ENCODE results near the gene TRMT13. TPM values are rescaled to one million over a fixed set of nuclear protein-coding genes. Genes with fewer than 3 reads are reported as not detected.

Gene TRMT13
- total RNA-seq, result 25.8 TPM

- ATAC-seq, result peak; percentile 100
- intact Hi-C loops (cut with DNase I), result no loop called here
Measured at GRCh38 chr1:100132566-100133477, at the start of gene TRMT13, which contains the start of gene SASS6. TSS of gene TRMT13 (plus strand) at chr1:100133163. CDS start at chr1:100133169, 6 bp downstream. TSS of gene SASS6 (minus strand) at chr1:100132930. CDS start at chr1:100132814, 116 bp downstream.

GRCh38 chr1:100087396-100087795, 45.6 kb upstream of the TRMT13 start:
- ATAC-seq (no peak), DNase-seq (ENCODE audit: low spot score) (no peak)
- intact Hi-C loops (cut with DNase I), result no loop called here

More at GRCh38 chr1:100132566-100133477, at the start of gene TRMT13, which contains the start of gene SASS6:
- DNase-seq (ENCODE audit: low spot score), result peak; percentile 97

GRCh38 chr1:100089082-100089481, 43.9 kb upstream of the TRMT13 start:
- ATAC-seq (no peak), DNase-seq (ENCODE audit: low spot score) (no peak)
- intact Hi-C loops (cut with DNase I), result no loop called here

- intact Hi-C loops (cut with DNase I), result no loop called here
- DNase-seq (ENCODE audit: low spot score), result no peak
- no peak for ATAC-seq
Measured at GRCh38 chr1:100090471-100090870, 42.5 kb upstream of the TRMT13 start.

- ATAC-seq (no peak), DNase-seq (ENCODE audit: low spot score) (no peak)
- intact Hi-C loops (cut with DNase I), result no loop called here
Measured at GRCh38 chr1:100100202-100100601, 32.8 kb upstream of the TRMT13 start.

- no peak for ATAC-seq
- intact Hi-C loops (cut with DNase I), result no loop called here
Measured at GRCh38 chr1:100101564-100101963, 31.4 kb upstream of the TRMT13 start.

GRCh38 chr1:100107696-100108095, 25.3 kb upstream of the TRMT13 start:
- no peak for DNase-seq (ENCODE audit: low spot score)
- no peak for ATAC-seq
- intact Hi-C loops (cut with DNase I), result no loop called here

More at GRCh38 chr1:100101564-100101963, 31.4 kb upstream of the TRMT13 start:
- no peak for DNase-seq (ENCODE audit: low spot score)

GRCh38 chr1:100109554-100110066, 23.4 kb upstream of the TRMT13 start:
- ATAC-seq, result no peak
- intact Hi-C loops (cut with DNase I), result no loop called here
- DNase-seq (ENCODE audit: low spot score), result no peak

GRCh38 chr1:100115524-100115923, 17.4 kb upstream of the TRMT13 start:
- no peak for ATAC-seq
- no peak for DNase-seq (ENCODE audit: low spot score)
- intact Hi-C loops (cut with DNase I), result no loop called here

GRCh38 chr1:100122177-100122576, 10.8 kb upstream of the TRMT13 start:
- intact Hi-C loops (cut with DNase I), result no loop called here
- ATAC-seq, result no peak
- no peak for DNase-seq (ENCODE audit: low spot score)

- ATAC-seq (no peak), DNase-seq (ENCODE audit: low spot score) (no peak)
- intact Hi-C loops (cut with DNase I), result no loop called here
Measured at GRCh38 chr1:100127226-100127625, 5.7 kb upstream of the TRMT13 start.

GRCh38 chr1:100130552-100131077, 2.3 kb upstream of the TRMT13 start:
- ATAC-seq (no peak), DNase-seq (ENCODE audit: low spot score) (no peak)
- intact Hi-C loops (cut with DNase I), result no loop called here

- intact Hi-C loops (cut with DNase I), result no loop called here
- ATAC-seq, result no peak
- DNase-seq (ENCODE audit: low spot score), result no peak
Measured at GRCh38 chr1:100131623-100132022, 1.3 kb upstream of the TRMT13 start.

GRCh38 chr1:100134872-100135271, 1.9 kb downstream of the TRMT13 start:
- intact Hi-C loops (cut with DNase I), result no loop called here
- ATAC-seq (no peak), DNase-seq (ENCODE audit: low spot score) (no peak)

- no peak for DNase-seq (ENCODE audit: low spot score)
- ATAC-seq, result no peak
- intact Hi-C loops (cut with DNase I), result no loop called here
Measured at GRCh38 chr1:100137602-100138001, 4.6 kb downstream of the TRMT13 start.

- intact Hi-C loops (cut with DNase I), result no loop called here
- DNase-seq (ENCODE audit: low spot score) (no peak), ATAC-seq (no peak)
Measured at GRCh38 chr1:100141192-100141591, 8.2 kb downstream of the TRMT13 start.

GRCh38 chr1:100142343-100142742, 9.4 kb downstream of the TRMT13 start:
- ATAC-seq, result no peak
- intact Hi-C loops (cut with DNase I), result no loop called here

GRCh38 chr1:100145116-100145515, 12.2 kb downstream of the TRMT13 start:
- no peak for DNase-seq (ENCODE audit: low spot score)
- ATAC-seq, result no peak
- intact Hi-C loops (cut with DNase I), result no loop called here

More at GRCh38 chr1:100142343-100142742, 9.4 kb downstream of the TRMT13 start:
- DNase-seq (ENCODE audit: low spot score), result no peak

GRCh38 chr1:100146958-100147357, 14.0 kb downstream of the TRMT13 start:
- intact Hi-C loops (cut with DNase I), result no loop called here
- ATAC-seq (no peak), DNase-seq (ENCODE audit: low spot score) (no peak)

GRCh38 chr1:100147875-100148274, 14.9 kb downstream of the TRMT13 start:
- intact Hi-C loops (cut with DNase I), result no loop called here
- DNase-seq (ENCODE audit: low spot score), result no peak
- no peak for ATAC-seq
